Breast epithelium (tissue), 4 donors: ENCODE measurements around the gene FASN. TPM values are rescaled to one million over a fixed set of nuclear protein-coding genes. Genes with fewer than 3 reads are reported as not detected.

Source experiments
- DNase-seq, 2 donors: peaks; one replicate each; pipeline ENCODE4 v3.0.0-alpha.2; 2019; ENCODE audit warnings: low spot score in 2 of 2
- H3K27ac ChIP-seq, 2 donors: fragments of 200-600 bp; sonication (generic) in 1 of 2; one replicate each; pipeline ENCODE4 v1.5.1; 2016 to 2019; ENCODE audit warnings: mild to moderate bottlenecking in 1 of 2
- H3K27me3 ChIP-seq, 2 donors: fragments of 200-600 bp; sonication (generic) in 1 of 2; one replicate each; pipeline versions ENCODE4 v1.5.1 to v1.6.0; 2017 to 2019; ENCODE audit warnings: control low read depth in 1 of 2, mild to moderate bottlenecking in 1 of 2
- H3K36me3 ChIP-seq: fragments of 200-600 bp; one replicate; pipeline ENCODE4 v1.5.1; 2019
- H3K4me1 ChIP-seq, 2 donors: fragments of 200-600 bp; sonication (generic); one replicate each; pipeline ENCODE4 v1.5.1; 2016 to 2019; ENCODE audit warnings: control low read depth in 1 of 2
- H3K4me3 ChIP-seq, 3 donors: fragments of 200-600 bp; sonication (generic); 1 replicate in 2 of 3; 2 replicates in 1 of 3; pipeline ENCODE4 v1.5.1; 2016 to 2019; ENCODE audit warnings: mild to moderate bottlenecking in 3 of 3, moderate library complexity in 2 of 3
- H3K9me3 ChIP-seq, 2 donors: fragments of 200-600 bp; sonication (generic) in 1 of 2; one replicate each; pipeline ENCODE4 v1.5.1; 2016 to 2019; ENCODE audit warnings: control low read depth in 1 of 2
- POLR2A ChIP-seq: fragments of 450-650 bp; IDR thresholded peaks from one replicate; pipeline ENCODE4 v1.6.1; 2016; ENCODE audit warnings: antibody characterized with exemption, mild to moderate bottlenecking, moderate library complexity
- POLR2AphosphoS5 ChIP-seq, 3 donors: sonication (generic); formaldehyde crosslinking; IDR thresholded peaks; one replicate each; pipeline ENCODE4 v1.6.1; 2017; ENCODE audit warnings: antibody characterized with exemption in 3 of 3
- intact Hi-C: fragments of 100-400 bp; cut with DNase I; formaldehyde crosslinking; loops from one replicate; pipeline ENCODE4 v1.15.1; 2023; ENCODE audit warnings: low total_unique reads
- total RNA-seq, 3 donors: library from RNA; depleted of rRNA; stranded (reverse); fragments of >200 nt; gene quantifications; one replicate each; pipeline ENCODE4 v1.1.0, GENCODE V29; 2016
- TF ChIP-seq, protein P1 (sequence below), 3 donors: fragments of 450-650 bp; IDR thresholded peaks; one replicate each; pipeline ENCODE4 v1.5.1; 2016 to 2017; ENCODE audit warnings: antibody characterized with exemption in 3 of 3, mild to moderate bottlenecking in 3 of 3, moderate library complexity in 3 of 3

The FASN gene
- total RNA-seq, 3 donors from 2014 or later: 95.4 to 590 (median 98.6) TPM

DNA sequence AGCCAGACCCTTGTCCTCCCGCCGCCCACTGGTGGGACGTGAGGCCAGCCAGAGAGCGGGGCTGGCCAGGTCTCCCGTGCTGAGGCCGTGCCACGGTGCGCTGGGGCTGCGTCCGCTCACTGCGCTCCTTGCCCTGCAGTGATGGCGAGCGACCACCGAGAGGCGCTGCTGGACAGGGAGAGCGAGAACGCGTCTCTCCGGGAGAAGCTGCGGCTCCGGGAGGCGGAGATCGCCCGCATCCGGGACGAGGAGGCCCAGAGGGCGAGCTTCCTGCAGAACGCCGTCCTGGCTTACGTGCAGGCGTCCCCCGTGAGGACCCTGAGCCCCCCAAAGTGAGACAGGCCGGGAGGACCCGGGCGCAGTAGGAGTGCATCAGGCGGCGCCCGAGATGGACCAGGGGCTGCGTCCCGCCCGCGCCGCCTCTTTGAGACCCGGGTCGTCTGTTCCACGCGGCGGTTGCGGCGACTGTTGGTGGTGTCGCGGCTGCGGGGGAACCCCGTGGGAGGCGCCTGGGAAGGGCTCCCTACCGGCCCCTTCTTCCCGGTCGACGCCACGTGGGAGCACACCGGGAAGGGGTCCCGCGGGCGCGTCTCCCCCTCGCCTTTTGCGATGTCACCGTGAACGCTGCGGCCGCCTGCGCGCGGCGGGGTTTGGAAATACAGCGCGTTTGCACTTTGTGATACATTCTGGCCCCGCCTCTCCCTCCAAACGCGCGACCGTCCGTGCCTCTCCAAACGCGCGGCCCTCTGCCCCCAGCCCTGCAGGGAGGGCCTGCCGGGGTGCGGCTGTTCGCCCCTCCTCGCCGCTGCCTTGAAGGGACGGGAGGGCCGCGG, 67.3 kb downstream of the FASN start:
- Histone ChIP-seq H3K4me3 (peak overlapping the region; percentile 30 to 90 (median 59)), H3K4me1 (peaks cover 4 to 5% of the 10 kb centered on the region in 2 donors), H3K9me3 (no peaks in the 10 kb centered on the region), H3K27me3 (no peaks in the 10 kb centered on the region), H3K27ac (peak overlapping the region; percentile 61 to 83), H3K36me3 (no peaks in the 10 kb centered on the region)
- DNase-seq: peak; percentile 78 to 89
- intact Hi-C loops: loop anchor here (5.0 to 10.0 kb wide), 2 partner anchors 54 to 122 kb away; no protein-coding TSS in a partner anchor
- TF ChIP-seq, protein P1, sequence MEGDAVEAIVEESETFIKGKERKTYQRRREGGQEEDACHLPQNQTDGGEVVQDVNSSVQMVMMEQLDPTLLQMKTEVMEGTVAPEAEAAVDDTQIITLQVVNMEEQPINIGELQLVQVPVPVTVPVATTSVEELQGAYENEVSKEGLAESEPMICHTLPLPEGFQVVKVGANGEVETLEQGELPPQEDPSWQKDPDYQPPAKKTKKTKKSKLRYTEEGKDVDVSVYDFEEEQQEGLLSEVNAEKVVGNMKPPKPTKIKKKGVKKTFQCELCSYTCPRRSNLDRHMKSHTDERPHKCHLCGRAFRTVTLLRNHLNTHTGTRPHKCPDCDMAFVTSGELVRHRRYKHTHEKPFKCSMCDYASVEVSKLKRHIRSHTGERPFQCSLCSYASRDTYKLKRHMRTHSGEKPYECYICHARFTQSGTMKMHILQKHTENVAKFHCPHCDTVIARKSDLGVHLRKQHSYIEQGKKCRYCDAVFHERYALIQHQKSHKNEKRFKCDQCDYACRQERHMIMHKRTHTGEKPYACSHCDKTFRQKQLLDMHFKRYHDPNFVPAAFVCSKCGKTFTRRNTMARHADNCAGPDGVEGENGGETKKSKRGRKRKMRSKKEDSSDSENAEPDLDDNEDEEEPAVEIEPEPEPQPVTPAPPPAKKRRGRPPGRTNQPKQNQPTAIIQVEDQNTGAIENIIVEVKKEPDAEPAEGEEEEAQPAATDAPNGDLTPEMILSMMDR (IDR thresholded peaks at IDR 0.05): peak; percentile 83 to 97 (median 97)
- TF ChIP-seq POLR2A (no peak), POLR2AphosphoS5 (IDR thresholded peaks at IDR 0.05) (peak in 2 of 3 donors; percentile 52 to 56)

DNA sequence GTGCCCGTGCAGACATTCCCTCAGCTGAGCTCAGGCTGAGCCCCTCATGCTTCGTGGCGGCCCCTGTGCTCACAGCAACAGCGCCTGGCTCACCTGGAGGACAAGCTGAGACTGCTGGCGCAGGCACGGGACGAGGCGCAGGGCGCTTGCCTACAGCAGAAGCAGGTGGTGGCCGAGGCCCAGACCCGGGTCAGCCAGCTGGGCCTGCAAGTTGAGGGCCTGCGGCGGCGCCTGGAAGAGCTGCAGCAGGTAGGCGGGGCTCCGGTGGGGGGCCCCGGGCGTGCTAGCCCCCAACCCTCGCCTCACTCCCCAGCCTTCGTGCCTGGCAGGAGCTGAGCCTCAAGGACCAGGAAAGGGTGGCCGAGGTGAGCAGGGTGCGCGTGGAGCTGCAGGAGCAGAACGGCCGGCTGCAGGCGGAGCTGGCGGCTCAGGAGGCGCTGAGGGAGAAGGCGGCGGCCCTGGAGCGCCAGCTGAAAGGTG, 68.0 kb downstream of the FASN start:
- Histone ChIP-seq H3K4me3 (peak overlapping the region; percentile 30 to 90 (median 59)), H3K27ac (no peak overlapping the region), H3K4me1 (peaks cover 4 to 5% of the 10 kb centered on the region in 2 donors), H3K27me3 (no peaks in the 10 kb centered on the region), H3K36me3 (no peaks in the 10 kb centered on the region), H3K9me3 (no peaks in the 10 kb centered on the region)
- no peak for TF ChIP-seq POLR2AphosphoS5 (IDR thresholded peaks at IDR 0.05)
- no peak for TF ChIP-seq POLR2A
- no peak for DNase-seq
- intact Hi-C loops: loop anchor here (5.0 to 10.0 kb wide), 2 partner anchors 55 to 122 kb away; no protein-coding TSS in a partner anchor

DNA sequence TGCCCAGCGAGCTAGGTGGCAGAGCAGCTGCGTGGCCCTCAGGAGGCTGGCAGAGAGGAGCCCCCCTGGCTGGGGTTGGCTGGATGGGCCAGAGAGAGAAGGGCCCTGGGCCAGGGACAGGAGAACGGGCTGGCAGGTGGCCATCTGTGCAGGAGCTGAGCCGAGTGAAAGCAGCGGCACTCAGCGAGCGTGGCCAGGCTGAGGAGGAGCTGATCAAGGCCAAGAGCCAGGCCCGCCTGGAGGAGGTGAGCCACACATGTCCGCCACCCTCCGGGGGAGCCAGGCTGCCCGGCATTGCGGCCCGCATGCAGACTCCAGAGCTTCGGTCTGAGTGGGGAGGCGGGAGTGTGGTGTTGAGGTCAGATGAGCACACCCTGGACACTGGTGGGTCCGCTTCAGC, 68.6 kb downstream of the FASN start:
- Histone ChIP-seq H3K27me3 (no peaks in the 10 kb centered on the region), H3K4me1 (peaks cover 5% of the 10 kb centered on the region in 2 donors), H3K36me3 (no peaks in the 10 kb centered on the region), H3K9me3 (no peaks in the 10 kb centered on the region), H3K4me3 (no peak overlapping the region), H3K27ac (no peak overlapping the region)
- intact Hi-C loops: no loop called here
- DNase-seq: no peak
- TF ChIP-seq POLR2A (no peak), POLR2AphosphoS5 (IDR thresholded peaks at IDR 0.05) (no peak)
- TF ChIP-seq, protein P1 (IDR thresholded peaks at IDR 0.05): no peak

GRCh38 chr17:82028966-82029365, 69.1 kb downstream of the FASN start:
- TF ChIP-seq, protein P1 (IDR thresholded peaks at IDR 0.05): no peak
- TF ChIP-seq POLR2A: no peak
- no peak for TF ChIP-seq POLR2AphosphoS5 (IDR thresholded peaks at IDR 0.05)
- Histone ChIP-seq H3K4me1 (peaks cover 5 to 9% of the 10 kb centered on the region in 2 donors), H3K9me3 (no peaks in the 10 kb centered on the region), H3K4me3 (no peak overlapping the region), H3K27me3 (no peaks in the 10 kb centered on the region), H3K27ac (no peak overlapping the region), H3K36me3 (no peaks in the 10 kb centered on the region)
- intact Hi-C loops: no loop called here
- no peak for DNase-seq

Other genes with a start within 250 kb of the FASN start
- 100 to 1,000 TPM; 374 to 475 (median 466) TPM for gene P4HB, start 237.7 kb downstream of the FASN start, total RNA-seq
- 100 to 1,000 TPM in 2 of 3 donors, 10 to 100 TPM in 1; 67.0 to 135 (median 124) TPM for gene ARHGDIA, start 226.9 kb downstream of the FASN start, total RNA-seq
- gene ALYREF, start 206.7 kb downstream of the FASN start, total RNA-seq: 10 to 100 TPM; 37.4 to 69.5 (median 50.9) TPM
- 100 to 1,000 TPM in 2 of 3 donors, 10 to 100 TPM in 1; 99.7 to 127 (median 117) TPM for gene ANAPC11, start 206.5 kb downstream of the FASN start, total RNA-seq
- gene NPB, start 196.0 kb downstream of the FASN start, total RNA-seq: 1 to 10 TPM in 1 of 3 donors, not detected in 2; 2.0 TPM
- gene PCYT2, start 186.8 kb downstream of the FASN start, total RNA-seq: 10 to 100 TPM; 22.9 to 69.4 (median 35.9) TPM
- 10 to 100 TPM; 20.6 to 27.2 (median 25.8) TPM for gene SIRT7, start 180.1 kb downstream of the FASN start, total RNA-seq
- 10 to 100 TPM; 12.3 to 15.2 (median 14.1) TPM for gene MAFG, start 170.5 kb downstream of the FASN start, total RNA-seq
- 10 to 100 TPM in 2 of 3 donors, 1 to 10 TPM in 1; 3.0 to 30.2 (median 15.5) TPM for gene PYCR1, start 160.9 kb downstream of the FASN start, total RNA-seq
- not detected for gene MYADML2, start 151.0 kb downstream of the FASN start, total RNA-seq
- gene NOTUM, start 137.0 kb downstream of the FASN start, total RNA-seq: under 1 TPM in 1 of 3 donors, not detected in 2; 0.29 TPM
- gene ASPSCR1, start 120.6 kb downstream of the FASN start, total RNA-seq: 10 to 100 TPM; 15.4 to 31.8 (median 17.9) TPM
- 10 to 100 TPM; 79.5 to 94.7 (median 92.5) TPM for gene CENPX, start 75.4 kb downstream of the FASN start, total RNA-seq
- 10 to 100 TPM in 2 of 3 donors, 1 to 10 TPM in 1; 8.0 to 18.7 (median 14.7) TPM for gene LRRC45, start 74.9 kb downstream of the FASN start, total RNA-seq
- gene RAC3, start 66.6 kb downstream of the FASN start, total RNA-seq: 10 to 100 TPM in 2 of 3 donors, 1 to 10 TPM in 1; 7.6 to 23.0 (median 16.1) TPM
- gene DCXR, start 60.5 kb downstream of the FASN start, total RNA-seq: 100 to 1,000 TPM; 202 to 484 (median 228) TPM
- 10 to 100 TPM; 30.5 to 49.4 (median 31.8) TPM for gene RFNG, start 46.4 kb downstream of the FASN start, total RNA-seq
- gene GPS1, start 46.3 kb downstream of the FASN start, total RNA-seq: 10 to 100 TPM; 68.8 to 95.4 (median 94.4) TPM
- gene DUS1L, start 32.4 kb downstream of the FASN start, total RNA-seq: 10 to 100 TPM; 55.0 to 96.4 (median 82.0) TPM
- gene CCDC57, start 114.6 kb upstream of the FASN start, total RNA-seq: 10 to 100 TPM; 13.4 to 56.9 (median 52.8) TPM
- 10 to 100 TPM; 10.2 to 22.6 (median 17.3) TPM for gene SLC16A3, start 130.8 kb upstream of the FASN start, total RNA-seq
- gene CSNK1D, start 175.5 kb upstream of the FASN start, total RNA-seq: 10 to 100 TPM; 50.7 to 85.9 (median 75.2) TPM
- gene CD7, start 219.4 kb upstream of the FASN start, total RNA-seq: 1 to 10 TPM in 2 of 3 donors, not detected in 1; 1.3 to 1.8 TPM
- 10 to 100 TPM; 11.5 to 23.9 (median 16.2) TPM for gene SECTM1, start 235.5 kb upstream of the FASN start, total RNA-seq